K562 (cell line): Measurements from ENCODE around the gene CPTP. TPM values are rescaled to one million over a fixed set of nuclear protein-coding genes. Genes with fewer than 3 reads are reported as not detected.
A peak's percentile ranks its signal among the peaks of the same experiment; 100 is the strongest.

ENCODE experiments used
- E2F3 ChIP-seq: fragments of 250-450 bp; sonication (Bioruptor Pico); IDR thresholded peaks from 2 replicates; pipeline ENCODE4 v1.4.0; 2020; ENCODE audit warnings: mild to moderate bottlenecking
- E2F5 ChIP-seq: sonication (generic); formaldehyde crosslinking; IDR thresholded peaks from 2 replicates; pipeline ENCODE4 v1.8.0; 2022; ENCODE audit warnings: mild to moderate bottlenecking, missing genetic modification reagents
- EP300 ChIP-seq: IDR thresholded peaks from 2 replicates; pipeline ENCODE4 v1.6.1; 2012; ENCODE audit warnings: low read length, improper control_type of control experiment
- ETS1 ChIP-seq: conservative IDR thresholded peaks from 2 replicates; pipeline ENCODE4 v1.6.1; 2011; ENCODE audit warnings: low read depth, mild to moderate bottlenecking, low read length; ENCODE audit not compliant: control insufficient read depth
- HDAC6 ChIP-seq: IDR thresholded peaks from 2 replicates; pipeline ENCODE4 v1.6.1; 2012; ENCODE audit warnings: low read depth, mild to moderate bottlenecking, control low read depth, inconsistent platforms, low read length, moderate library complexity
- MLX ChIP-seq, 2 experiments: fragments of 450-650 bp in 1 of 2; sonication (generic) in 1 of 2; formaldehyde crosslinking; conservative IDR thresholded peaks; 2 replicates each; pipeline versions ENCODE4 v1.4.0 to v1.8.1; 2020 to 2022; ENCODE audit warnings: mild to moderate bottlenecking in 1 of 2, missing genetic modification reagents in 1 of 2
- MYBL2 ChIP-seq, 2 experiments: fragments of 450-650 bp in 1 of 2; sonication (generic) in 1 of 2; formaldehyde crosslinking in 1 of 2; IDR thresholded peaks; 2 replicates each; pipeline versions ENCODE4 v1.6.1 to v1.8.1; 2017 to 2022; ENCODE audit warnings: borderline replicate concordance in 1 of 2, inconsistent platforms in 1 of 2, low read depth in 1 of 2, mild to moderate bottlenecking in 1 of 2, missing genetic modification reagents in 1 of 2, moderate library complexity in 1 of 2
- PRDM10 ChIP-seq: fragments of 450-650 bp; IDR thresholded peaks from 2 replicates; pipeline ENCODE4 v1.6.1; 2018; ENCODE audit not compliant: partially characterized antibody
- PRPF4 ChIP-seq: fragments of 200-400 bp; formaldehyde crosslinking; IDR thresholded peaks from one replicate; pipeline ENCODE4 v1.6.1; 2017; ENCODE audit warnings: low read length, low read depth, mild to moderate bottlenecking; ENCODE audit not compliant: insufficient read depth, poor library complexity, severe bottlenecking
- RB1 ChIP-seq: fragments of 450-650 bp; IDR thresholded peaks from 2 replicates; pipeline ENCODE4 v1.6.1; 2017; ENCODE audit warnings: low read depth, mild to moderate bottlenecking
- SMARCB1 ChIP-seq: IDR thresholded peaks from 2 replicates; pipeline ENCODE4 v1.6.1; 2011; ENCODE audit warnings: improper control_type of control experiment, low read depth; ENCODE audit not compliant: insufficient read length
- ZNF224 ChIP-seq: sonication (generic); formaldehyde crosslinking; IDR thresholded peaks from 2 replicates; pipeline ENCODE4 v1.8.0; 2022; ENCODE audit warnings: mild to moderate bottlenecking, missing genetic modification reagents
- ZNF609 ChIP-seq: sonication (generic); formaldehyde crosslinking; IDR thresholded peaks from 2 replicates; pipeline ENCODE4 v1.8.1; 2023; ENCODE audit warnings: missing genetic modification reagents, mild to moderate bottlenecking, borderline replicate concordance
- polyA plus RNA-seq, 8 experiments: library from polyadenylated mRNA; depleted of rRNA in 4 of 8; stranded (reverse) in 5 of 8; unstranded in 3 of 8; fragments of >200 nt; fragmentation: Nextera tagmentation in 2 of 8; fragmentation: Illumina TruSeq in 1 of 8; extraction: Ambion mirVana in 2 of 8; extraction: Trizol in 1 of 8; gene quantifications; 2 replicates each; pipeline versions ENCODE4 v1.2.1 to v1.2.3, GENCODE V29; 2011 to 2014; ENCODE audit warnings: inconsistent platforms in 1 of 8, missing spikeins in 1 of 8
- total RNA-seq, 7 experiments: library from RNA; depleted of rRNA in 6 of 7; stranded (reverse); fragments of >200 nt in 6 of 7; fragmentation: Illumina TruSeq in 2 of 7; extraction: Trizol in 2 of 7; gene quantifications; 2 replicates each; pipeline versions ENCODE4 v1.2.1 to v1.2.3, GENCODE V29; 2011 to 2021; ENCODE audit warnings: low replicate concordance in 1 of 7

Gene CPTP
- total and polyA plus RNA-seq, 9 of the 15 experiments (the other 6 are each of a cell fraction or from before 2014, with no cell fraction given), result 0.11 to 25.8 (median 3.5) TPM

GRCh38 chr1:1373815-1374588, 49.4 kb downstream of the CPTP start (continued):
- no peak for TF ChIP-seq E2F5 (CRISPR knock-in tag)
- no peak for TF ChIP-seq HDAC6
- no peak for TF ChIP-seq E2F3 (CRISPR knock-in tag)
- TF ChIP-seq ETS1, result peak; percentile 43; the same call in 1 of the 2 replicates
- TF ChIP-seq ZNF609 (CRISPR knock-in tag), result no peak
- no peak for TF ChIP-seq PRPF4
- no peak for TF ChIP-seq SMARCB1
- no peak for TF ChIP-seq MYBL2 (IDR thresholded peaks at IDR 0.05; ENCODE audit: low read depth)
- TF ChIP-seq MYBL2 (CRISPR knock-in tag; IDR thresholded peaks at IDR 0.05; ENCODE audit: borderline replicate concordance), result no peak
- 0 out of 2 replicates have a peak, but pooled peaks have one; percentile 6 for TF ChIP-seq ZNF224 (CRISPR knock-in tag)
- TF ChIP-seq RB1, result 0 out of 2 replicates have a peak, but pooled peaks have one; percentile 2
- TF ChIP-seq PRDM10, result no peak
- TF ChIP-seq EP300, result no peak
- TF ChIP-seq MLX (CRISPR knock-in tag; conservative IDR thresholded peaks at IDR 0.05), result 0 out of 4 replicates have a peak, but pooled peaks of 1 of the 2 experiments have one; percentile 37
